IMR-90 (cell line): ENCODE results near the gene PITRM1. TPM values are rescaled to one million over a fixed set of nuclear protein-coding genes. Genes with fewer than 3 reads are reported as not detected.

Experiments used
- ATAC-seq: fragments of 200-7000 bp; cut with Tn5 transposase; 2 replicates; pipeline ENCODE4 v1.9.1; 2020; ENCODE audit warnings: low read depth, mild to moderate bottlenecking, moderate library complexity
- BruUV-seq: library from RNA; stranded (reverse); fragments of 400-500 nt; replicated peaks from 2 replicates; lab custom pipeline; 2021; lab: Mats Ljungman, UMichigan
- CTCF ChIA-PET: fragments of 300-600 bp; formaldehyde crosslinking; extraction: SDS; loops from one replicate; lab custom pipeline; 2021; ENCODE audit warnings: antibody characterized with exemption; lab: Yijun Ruan, JAX
- POLR2A ChIA-PET: fragments of 300-600 bp; sonication (Branson Sonifier 250); formaldehyde crosslinking; loops from one replicate; lab custom pipeline; 2022; ENCODE audit warnings: antibody characterized with exemption; ENCODE audit not compliant: unreplicated experiment; lab: Charles Lee
- DNase-seq: peaks from one replicate; pipeline ENCODE4 v3.0.0; 2013
- H2AFZ ChIP-seq: replicated peaks from 2 replicates; pipeline ENCODE3; 2013; ENCODE audit warnings: low read length, mild to moderate bottlenecking; ENCODE audit not compliant: poor library complexity
- H2AK5ac ChIP-seq: 2 replicates; pipeline ENCODE4 v1.6.1; 2013; ENCODE audit warnings: low read depth, low read length, inconsistent platforms
- H2AK9ac ChIP-seq: replicated peaks from 2 replicates; pipeline ENCODE3; 2013; ENCODE audit warnings: mild to moderate bottlenecking, low read depth, low read length, moderate library complexity; ENCODE audit not compliant: poor library complexity
- H2BK120ac ChIP-seq: 2 replicates; pipeline ENCODE4 v1.6.1; 2013; ENCODE audit warnings: low read depth, low read length, inconsistent platforms
- H2BK15ac ChIP-seq: 3 replicates; pipeline ENCODE4 v1.6.1; 2013; ENCODE audit warnings: low read depth, low read length, inconsistent platforms
- H2BK20ac ChIP-seq: 2 replicates; pipeline ENCODE4 v1.6.1; 2013; ENCODE audit warnings: low read depth, mild to moderate bottlenecking, inconsistent platforms, low read length, moderate library complexity
- H2BK5ac ChIP-seq: 2 replicates; pipeline ENCODE4 v1.6.1; 2013; ENCODE audit warnings: mild to moderate bottlenecking, low read depth, low read length, inconsistent platforms; ENCODE audit not compliant: poor library complexity, severe bottlenecking
- H3K14ac ChIP-seq: replicated peaks from 2 replicates; pipeline ENCODE4 v1.6.1; 2013; ENCODE audit warnings: low read depth, low read length, inconsistent platforms
- H3K18ac ChIP-seq: 2 replicates; pipeline ENCODE4 v1.6.1; 2013; ENCODE audit warnings: low read depth, low read length, control low read depth
- H3K23ac ChIP-seq: 2 replicates; pipeline ENCODE4 v1.6.1; 2013; ENCODE audit warnings: low read depth, low read length, inconsistent platforms
- H3K27ac ChIP-seq: 2 replicates; pipeline ENCODE4 v1.5.1; 2013; ENCODE audit warnings: mild to moderate bottlenecking, control low read depth, low read length; ENCODE audit not compliant: insufficient read depth
- H3K27me3 ChIP-seq: 2 replicates; pipeline ENCODE4 v1.6.1; 2013; ENCODE audit warnings: low read length; ENCODE audit not compliant: control insufficient read depth, insufficient read depth
- H3K36me3 ChIP-seq: 2 replicates; pipeline ENCODE4 v1.6.1; 2013; ENCODE audit warnings: low read length, mixed read lengths; ENCODE audit not compliant: control insufficient read depth, insufficient read depth
- H3K4ac ChIP-seq: 2 replicates; pipeline ENCODE4 v1.6.1; 2013; ENCODE audit warnings: low read depth, low read length, inconsistent platforms
- H3K4me1 ChIP-seq: 2 replicates; pipeline ENCODE4 v1.6.1; 2013; ENCODE audit warnings: low read length, mixed read lengths; ENCODE audit not compliant: control insufficient read depth, insufficient read depth
- H3K4me2 ChIP-seq: 2 replicates; pipeline ENCODE4 v1.6.1; 2013; ENCODE audit warnings: low read depth, mild to moderate bottlenecking, control low read depth, low read length, moderate library complexity
- H3K4me3 ChIP-seq: 2 replicates; pipeline ENCODE4 v1.5.1; 2013; ENCODE audit warnings: low read depth, mild to moderate bottlenecking, control low read depth, low read length, moderate library complexity; ENCODE audit not compliant: insufficient read depth
- H3K56ac ChIP-seq: 2 replicates; pipeline ENCODE4 v1.6.1; 2013; ENCODE audit warnings: low read length, inconsistent platforms; ENCODE audit not compliant: insufficient read depth; ENCODE audit errors: extremely low read depth
- H3K79me1 ChIP-seq, 2 experiments: 2 replicates each; pipeline ENCODE4 v1.6.1; 2013; ENCODE audit warnings: low read length in 2 of 2, inconsistent platforms in 1 of 2, low read depth in 1 of 2
- H3K9ac ChIP-seq: 2 replicates; pipeline ENCODE4 v1.6.1; 2013; ENCODE audit warnings: low read depth, low read length, control low read depth
- H3K9me1 ChIP-seq: 2 replicates; pipeline ENCODE4 v1.6.1; 2013; ENCODE audit warnings: low read length, inconsistent platforms; ENCODE audit not compliant: insufficient read depth
- H3K9me3 ChIP-seq: 2 replicates; pipeline ENCODE4 v1.6.1; 2013; ENCODE audit warnings: low read length; ENCODE audit not compliant: control insufficient read depth, insufficient read depth
- H4K20me1 ChIP-seq: 2 replicates; pipeline ENCODE4 v1.6.1; 2013; ENCODE audit warnings: low read length, inconsistent platforms; ENCODE audit not compliant: insufficient read depth
- H4K5ac ChIP-seq: 2 replicates; pipeline ENCODE4 v1.6.1; 2013; ENCODE audit warnings: mild to moderate bottlenecking, low read depth, low read length, control low read depth
- H4K8ac ChIP-seq, 2 experiments: 2 replicates each; pipeline ENCODE4 v1.6.1; 2013; ENCODE audit warnings: low read depth in 2 of 2, low read length in 2 of 2, control low read depth in 1 of 2, inconsistent platforms in 1 of 2
- H4K91ac ChIP-seq: 2 replicates; pipeline ENCODE4 v1.6.1; 2013; ENCODE audit warnings: low read depth, low read length, inconsistent platforms; ENCODE audit not compliant: insufficient read depth
- BHLHE40 ChIP-seq: fragments of 150-350 bp; IDR thresholded peaks from 2 replicates; pipeline ENCODE4 v1.6.1; 2016; ENCODE audit warnings: mild to moderate bottlenecking, low read depth, low read length
- NFE2L2 ChIP-seq: fragments of 150-350 bp; IDR thresholded peaks from 2 replicates; pipeline ENCODE4 v1.6.1; 2016; ENCODE audit warnings: low read depth, mild to moderate bottlenecking, low read length
- POLR2A ChIP-seq: IDR thresholded peaks from 2 replicates; pipeline ENCODE4 v1.6.1; 2012; ENCODE audit warnings: mild to moderate bottlenecking, low read depth, low read length
- WGBS, 2 experiments: methylation state at CpG; one replicate each; pipeline versions ENCODE4 v1.1.5 to v1.1.7; 2013; ENCODE audit warnings: missing lambda C conversion rate in 2 of 2; ENCODE audit not compliant: insufficient read length in 1 of 2; ENCODE audit errors: extremely low coverage in 2 of 2; 5-methylcytosine and 5-hydroxymethylcytosine counted together
- dilution Hi-C: fragments of 300-500 bp; cut with HindIII; formaldehyde crosslinking; loops from one replicate; pipeline ENCODE4 v1.14.3; 2018; ENCODE audit warnings: low sequenced_read_pairs; ENCODE audit not compliant: unreplicated experiment
- in situ Hi-C: fragments of 300-500 bp; cut with MboI; formaldehyde crosslinking; loops from 3 replicates; pipeline ENCODE4 v1.14.3; 2019; ENCODE audit warnings: low sequenced_read_pairs, inconsistent platforms, mixed read lengths
- intact Hi-C: fragments of 100-400 bp; cut with micrococcal nuclease; formaldehyde crosslinking; loops from 2 replicates; pipeline ENCODE4 v1.10.0; 2022
- polyA plus RNA-seq, 3 experiments: library from polyadenylated mRNA; depleted of rRNA; stranded (reverse); fragments of >200 nt; gene quantifications; 2 replicates each; pipeline ENCODE4 v1.2.3, GENCODE V29; 2012; ENCODE audit warnings: low replicate concordance in 1 of 3
- total RNA-seq: library from RNA; depleted of rRNA; stranded (reverse); fragments of >200 nt; gene quantifications from 2 replicates; pipeline ENCODE4 v1.2.3, GENCODE V29; 2012

The PITRM1 gene
- total and polyA plus RNA-seq, 2 of the 4 experiments (the other 2 are of a cell fraction), result 97.1 to 124 TPM

- Histone ChIP-seq H4K20me1 (peaks cover 3% of the 10 kb centered on the region; the same call in 1 of the 2 replicates), H3K36me3 (peaks cover 66% of the 10 kb centered on the region), H3K4me2 (no peak overlapping the region), H3K79me1 (peaks cover 19 to 37% of the 10 kb centered on the region in 2 experiments), H4K8ac (no peak overlapping the region), H2BK15ac (no peak overlapping the region), H3K9ac (no peak overlapping the region), H4K5ac (no peak overlapping the region), H3K9me1 (peaks cover 3% of the 10 kb centered on the region; the same call in 1 of the 2 replicates), H3K4me3 (no peak overlapping the region), H3K18ac (no peak overlapping the region), H3K14ac (no peak overlapping the region), H2AK9ac (no peak overlapping the region), H3K9me3 (no peaks in the 10 kb centered on the region), H2BK20ac (no peak overlapping the region), H2BK120ac (no peak overlapping the region), H2AK5ac (no peak overlapping the region), H2AFZ (no peak overlapping the region), H2BK5ac (no peak overlapping the region), H3K27ac (no peak overlapping the region), H4K91ac (no peak overlapping the region), H3K27me3 (no peaks in the 10 kb centered on the region), H3K4ac (no peak overlapping the region), H3K56ac (no peak overlapping the region), H3K23ac (no peak overlapping the region), H3K4me1 (no peaks in the 10 kb centered on the region)
- CTCF ChIA-PET, result no interaction called here
- DNase-seq (no peak), ATAC-seq (no peak; the same call in 1 of the 2 replicates)
- dilution Hi-C loops (no loop called here), in situ Hi-C loops (no loop called here), intact Hi-C loops (no loop called here)
- POLR2A ChIA-PET, result no interaction called here
- TF ChIP-seq NFE2L2 (no peak), BHLHE40 (no peak), POLR2A (no peak)
- 77% methylated on average over 3 of the region's 9 CpGs; no CpG with 5 or more reads in 1 of the 2 experiments for WGBS, 2 experiments
- BruUV-seq, result no TSS peak
These were observed 10.0 kb downstream of the PITRM1 start for GRCh38 chr10:3162533-3162932.
